NCI-H1436 treated with DMSO at 0.1 percent for 48 hours (cell line): ENCODE results near the gene LITAFD.
"Not testable (repeated sequence)": the region's sequence is repeated elsewhere in the genome, so short reads cannot be mapped to it uniquely, and the experiment has no call there.

ENCODE experiments used
- DNase-seq: peaks from one replicate; lab custom pipeline; 2025; lab: John Stamatoyannopoulos, UW

Gene LITAFD

DNA sequence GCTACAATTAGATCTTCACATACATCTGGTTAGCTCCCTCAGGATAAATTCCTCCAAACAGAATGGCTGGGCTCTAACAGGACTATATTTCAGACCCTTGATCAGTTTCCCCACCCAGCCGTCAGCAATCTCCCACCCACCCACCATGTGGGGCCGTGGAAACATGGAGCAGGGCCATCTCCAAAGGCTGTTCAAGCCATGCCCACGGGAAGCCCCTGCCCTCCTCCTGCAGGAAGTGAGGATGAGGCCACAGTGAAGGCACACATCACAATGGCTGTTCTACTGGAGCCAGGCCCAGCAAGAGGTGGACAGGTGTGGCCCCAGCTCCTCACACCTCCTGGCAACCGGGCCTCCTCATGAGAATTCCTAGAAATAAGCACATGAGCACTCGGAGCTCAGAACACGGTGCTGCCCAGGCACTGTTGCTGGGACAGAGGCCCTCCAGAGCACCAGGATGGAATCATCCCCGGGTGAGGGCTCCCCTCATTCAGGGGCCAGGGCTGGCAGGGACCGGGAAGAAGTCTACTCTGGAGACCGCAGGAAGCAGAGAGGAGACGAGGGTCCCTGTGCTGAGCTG lies at the start of gene LITAFD:
Gene LITAFD (plus strand): TSS at position 311 of the 577 bp plus-strand sequence. CDS start 2,005 bp downstream, outside the sequence.
- DNase-seq: no peak

DNA sequence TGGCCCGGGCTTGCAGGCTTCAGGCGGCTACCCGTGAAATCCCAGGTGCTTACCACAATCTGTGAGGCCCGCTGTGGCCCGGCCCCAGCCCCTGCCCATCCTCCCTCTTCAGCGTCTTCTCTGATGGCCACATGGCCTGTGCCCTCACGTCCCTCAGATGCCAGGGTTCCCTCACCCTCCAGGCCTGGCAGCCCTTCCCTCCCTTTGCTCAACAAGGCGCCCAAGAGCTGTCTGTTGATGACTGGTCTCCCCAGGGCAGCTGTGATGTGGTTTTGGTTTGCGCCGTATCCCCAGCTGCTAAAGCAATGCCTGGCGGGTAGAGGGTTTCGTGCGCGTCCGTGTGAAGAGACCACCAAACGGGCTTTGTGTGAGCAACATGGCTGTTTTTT lies 49.4 kb upstream of the LITAFD start:
- DNase-seq: no peak

DNA sequence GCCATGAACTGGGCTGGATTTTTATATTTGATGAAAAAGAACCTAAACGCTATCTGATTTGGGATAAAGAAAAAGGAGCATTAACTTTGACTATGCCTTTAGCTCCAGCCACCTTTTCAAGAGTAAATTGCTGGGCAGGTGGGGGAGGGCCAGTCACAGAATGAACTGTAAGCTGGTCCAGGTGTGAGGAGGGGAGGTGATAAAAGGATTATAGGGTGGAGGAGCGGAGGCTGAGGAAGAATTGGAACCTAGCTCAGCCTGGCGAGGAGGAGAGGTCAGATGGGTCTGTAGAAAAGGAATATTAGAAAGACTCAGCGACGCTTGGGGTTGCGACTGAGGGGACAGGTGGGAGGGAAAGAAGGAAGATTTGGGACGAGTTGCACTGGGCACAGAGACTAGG lies 45.4 kb upstream of the LITAFD start:
- not testable (repeated sequence) for DNase-seq

DNA sequence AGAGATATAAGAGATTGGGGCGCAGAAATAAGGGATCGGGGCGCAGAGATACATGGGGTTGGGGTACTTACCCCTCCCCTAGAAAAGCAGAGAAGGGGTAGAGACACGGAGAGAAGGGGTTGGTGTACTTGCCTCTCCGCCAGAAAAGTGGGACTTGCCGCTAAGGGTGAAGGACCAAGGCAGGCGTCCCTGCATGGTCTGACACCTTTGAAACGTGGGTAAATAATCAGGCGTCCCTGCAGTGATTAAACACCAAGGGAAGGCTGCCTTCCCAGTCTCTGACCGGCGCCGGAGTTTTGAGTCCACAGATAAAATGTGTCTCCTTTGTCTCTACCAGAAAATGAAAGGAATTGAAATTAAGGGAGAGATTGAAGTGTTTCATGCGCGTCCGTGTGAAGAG lies 44.6 kb upstream of the LITAFD start:
- not testable (repeated sequence) for DNase-seq

GRCh38 chr16:8842016-8842415 lies 40.1 kb upstream of the LITAFD start:
- DNase-seq: not testable (repeated sequence)

DNA sequence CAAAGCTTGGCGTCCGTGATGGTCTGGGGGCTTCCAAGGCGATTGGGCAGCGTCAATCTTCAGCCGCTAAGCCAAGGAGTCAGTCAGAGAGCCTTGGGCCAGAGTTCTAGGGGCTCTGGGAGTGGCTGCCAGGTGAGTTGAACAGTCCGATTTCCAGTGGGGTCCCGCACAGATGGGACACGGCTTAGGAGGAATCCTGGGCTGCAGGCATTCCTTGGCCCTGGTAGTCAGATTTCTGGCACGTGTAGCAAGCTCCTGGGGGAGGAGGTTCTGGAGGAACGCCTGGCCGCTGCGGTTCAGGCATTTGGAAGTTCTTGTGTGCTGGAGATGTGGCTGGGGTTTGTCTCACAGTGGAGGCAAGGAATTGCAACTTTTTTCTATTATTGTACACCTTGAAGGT lies 38.9 kb upstream of the LITAFD start:
- DNase-seq: not testable (repeated sequence)

DNA sequence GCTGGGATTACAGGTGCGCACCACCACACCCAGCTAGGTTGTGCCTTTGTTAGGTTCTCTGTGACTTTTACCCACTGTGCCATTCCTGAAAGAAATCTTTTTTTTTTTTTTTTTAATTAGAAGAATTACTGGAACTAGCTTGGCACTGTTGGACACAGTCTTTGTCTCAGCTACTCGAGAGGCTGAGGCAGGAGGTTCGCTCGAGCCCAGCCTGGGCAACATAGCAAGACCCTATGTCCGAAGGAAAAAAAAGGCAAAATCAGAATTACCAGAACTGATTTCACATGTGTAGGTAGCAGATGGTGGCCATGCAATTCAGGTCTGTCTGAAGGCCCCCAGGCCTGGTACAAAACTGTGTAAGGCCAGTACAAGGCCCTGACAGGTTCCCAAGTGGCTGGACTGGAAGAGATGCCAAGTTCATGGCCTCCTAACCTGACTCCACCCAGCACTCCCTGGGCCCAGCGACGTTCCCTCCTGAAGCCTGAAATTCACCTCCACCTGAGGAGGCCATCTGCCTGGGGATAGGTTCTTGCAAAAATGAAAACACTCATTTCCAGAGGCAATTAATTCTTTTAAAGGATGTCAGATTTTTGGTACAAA lies 36.4 kb upstream of the LITAFD start:
- no peak for DNase-seq

- DNase-seq: no peak
These were observed 35.7 kb upstream of the LITAFD start for GRCh38 chr16:8846401-8846932.

DNA sequence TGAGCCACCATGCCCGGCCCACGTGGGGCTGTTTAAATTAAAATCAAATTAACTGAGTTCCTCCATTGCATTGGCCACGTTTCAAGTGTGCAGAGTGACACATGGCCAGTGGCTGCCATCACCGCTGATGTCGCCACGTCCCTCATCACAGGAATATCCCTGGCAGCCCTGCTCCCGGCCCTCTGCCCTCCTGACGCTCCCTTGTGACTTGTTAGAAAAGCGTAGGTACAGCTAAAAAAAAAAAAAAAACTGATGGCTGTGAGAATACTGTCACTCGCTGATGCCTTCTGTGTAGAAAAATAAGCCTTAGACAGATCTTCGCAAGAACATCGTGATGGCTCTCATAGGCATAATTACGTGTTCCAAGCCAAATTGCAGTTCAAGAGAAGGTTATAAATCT lies 35.0 kb upstream of the LITAFD start:
- DNase-seq: no peak

DNA sequence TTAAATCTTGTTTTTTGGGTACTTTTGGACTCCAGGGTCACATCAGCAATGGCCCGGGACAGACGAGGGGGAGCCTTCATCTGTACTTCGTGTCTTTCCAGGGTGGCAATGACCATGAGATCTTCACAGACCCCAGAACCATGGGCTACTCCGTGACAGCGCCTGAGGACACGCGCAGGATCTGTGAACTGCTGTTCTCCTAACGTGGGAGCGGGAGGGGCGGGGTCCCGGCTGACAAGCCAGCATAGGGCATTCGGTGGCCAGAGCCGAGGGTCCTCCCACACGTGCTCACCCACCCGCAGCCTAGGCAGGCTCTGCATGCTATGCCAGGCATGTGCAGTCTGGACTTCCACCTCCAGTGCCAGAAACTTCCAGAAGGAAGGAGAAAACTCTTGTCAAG lies 34.5 kb upstream of the LITAFD start:
- DNase-seq: no peak

DNA sequence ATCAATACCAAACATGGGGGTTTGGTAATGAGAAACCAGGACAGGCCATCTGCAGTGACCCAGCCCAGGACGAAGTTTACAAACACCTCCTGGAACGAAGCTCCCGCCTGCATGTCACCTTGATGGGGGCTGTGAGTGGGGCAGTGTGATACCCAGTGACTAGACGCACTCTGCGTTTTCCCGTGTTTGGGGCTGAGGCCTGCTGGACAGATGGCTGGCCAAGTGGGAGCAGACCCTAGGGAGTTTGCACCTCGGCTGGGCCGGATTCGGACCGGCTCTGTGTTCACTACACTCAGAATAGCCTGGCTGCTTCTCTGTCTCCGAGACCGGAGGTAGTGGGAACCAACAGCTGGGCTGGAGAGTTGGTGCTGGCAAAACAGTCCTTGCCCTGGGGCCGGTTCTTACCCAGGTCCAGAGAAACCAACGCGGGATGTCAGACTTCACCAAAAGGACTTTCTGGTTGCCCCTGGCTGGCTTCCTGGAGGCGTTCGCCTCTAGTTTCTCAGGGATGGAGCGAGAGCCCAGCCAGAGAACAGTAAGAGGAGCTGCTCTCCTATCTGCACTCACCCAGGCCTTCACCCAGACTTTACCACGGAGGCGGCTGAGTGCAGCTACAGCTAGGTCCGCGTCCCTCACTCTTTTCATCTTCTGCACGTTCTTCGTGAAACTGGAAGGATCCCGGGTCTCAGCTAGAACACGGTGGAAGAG lies 33.8 kb upstream of the LITAFD start:
- no peak for DNase-seq

- DNase-seq: no peak
These were observed 33.2 kb upstream of the LITAFD start for GRCh38 chr16:8848939-8849391.

GRCh38 chr16:8849411-8850011 lies 32.6 kb upstream of the LITAFD start:
- no peak for DNase-seq

DNA sequence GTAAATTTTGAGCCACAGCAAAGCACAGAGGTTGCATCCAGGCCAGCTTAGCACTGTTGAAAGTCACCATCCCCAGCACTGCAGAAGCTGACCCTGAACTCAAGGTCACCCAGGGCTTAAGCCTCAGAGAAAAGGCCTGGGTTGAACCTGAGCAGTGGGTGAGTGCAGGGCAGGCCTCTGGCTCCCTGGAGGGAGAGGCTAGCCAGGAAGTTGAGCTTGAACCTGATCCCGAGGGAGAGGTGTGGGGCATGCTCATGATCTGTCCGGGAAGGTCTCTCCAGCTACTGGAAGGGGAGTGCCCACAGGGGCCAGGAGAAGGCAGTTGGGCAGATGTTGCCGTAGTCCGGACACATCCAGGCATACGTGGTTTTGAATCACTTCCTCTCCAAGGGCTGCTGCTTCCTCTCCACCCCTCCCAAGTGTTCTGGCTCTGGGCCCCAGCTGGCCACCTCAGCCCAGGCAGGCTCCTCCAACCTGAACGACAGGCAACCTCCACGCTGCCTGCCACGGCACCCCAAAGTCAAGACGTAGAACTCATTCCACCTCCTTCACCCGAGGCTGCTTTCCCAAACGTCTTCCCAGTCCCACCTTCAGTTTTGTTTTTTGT lies 31.8 kb upstream of the LITAFD start:
- no peak for DNase-seq

DNA sequence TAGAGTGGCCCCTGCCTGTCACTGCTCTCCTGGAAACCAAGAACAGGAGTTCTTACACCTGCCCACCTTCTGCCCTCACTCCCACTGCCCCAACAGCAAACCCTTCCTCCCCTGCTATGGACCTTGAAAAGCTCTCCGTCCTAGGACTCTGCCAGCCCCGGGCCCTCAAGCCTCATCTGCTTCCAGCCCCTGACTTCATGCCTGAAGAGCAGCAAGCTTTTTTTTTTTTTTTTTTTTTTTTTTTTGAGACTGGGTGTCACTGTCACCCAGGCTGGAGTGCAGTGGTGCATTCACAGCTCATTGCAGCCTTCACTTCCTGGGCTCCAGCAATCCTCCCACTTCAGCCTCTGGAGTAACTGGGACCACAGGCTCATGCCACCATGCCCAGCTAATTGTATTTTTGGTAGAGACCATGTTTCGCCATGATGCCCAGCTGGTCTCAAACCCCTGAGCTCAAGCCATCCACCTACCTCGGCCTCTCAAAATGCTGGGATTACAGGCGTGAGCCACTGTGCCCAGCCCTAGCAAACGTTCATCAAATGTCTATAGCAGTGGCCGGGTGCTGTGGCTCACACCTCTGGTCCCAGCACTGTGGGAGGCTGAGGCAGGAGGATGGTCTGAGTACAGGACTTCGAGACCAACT lies 30.3 kb upstream of the LITAFD start:
- no peak for DNase-seq

GRCh38 chr16:8852534-8852933 lies 29.6 kb upstream of the LITAFD start:
- DNase-seq: no peak

GRCh38 chr16:8853150-8853549 lies 29.0 kb upstream of the LITAFD start:
- DNase-seq: no peak

GRCh38 chr16:8853611-8854010 lies 28.5 kb upstream of the LITAFD start:
- DNase-seq: no peak

- DNase-seq: no peak
These were observed 27.7 kb upstream of the LITAFD start for GRCh38 chr16:8854298-8854948.

- no peak for DNase-seq
These were observed 26.9 kb upstream of the LITAFD start for GRCh38 chr16:8855051-8855786.

DNA sequence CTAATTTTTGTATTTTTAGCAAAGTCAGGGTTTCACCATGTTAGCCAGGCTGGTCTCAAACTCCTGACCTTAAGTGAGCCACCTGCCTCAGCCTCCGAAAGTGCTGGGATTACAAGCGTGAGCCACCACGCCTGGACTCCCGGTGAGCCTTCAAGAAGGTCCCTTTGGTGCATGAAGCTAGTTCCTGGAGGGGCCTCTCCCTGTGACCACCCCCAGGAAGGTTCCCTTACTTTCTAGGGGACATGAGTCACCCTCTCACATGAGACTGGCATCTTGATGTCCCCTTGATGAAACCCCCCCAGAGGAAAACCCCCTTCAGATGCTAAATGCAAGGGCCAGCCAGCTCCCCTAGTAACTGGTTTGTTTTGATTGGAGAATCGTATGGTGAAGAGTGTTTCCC lies 26.2 kb upstream of the LITAFD start:
- no peak for DNase-seq
